ENCODE measurements around the gene ANXA10.
A peak's percentile ranks its signal among the peaks of the same experiment; 100 is the strongest.

The ANXA10 gene

DNA sequence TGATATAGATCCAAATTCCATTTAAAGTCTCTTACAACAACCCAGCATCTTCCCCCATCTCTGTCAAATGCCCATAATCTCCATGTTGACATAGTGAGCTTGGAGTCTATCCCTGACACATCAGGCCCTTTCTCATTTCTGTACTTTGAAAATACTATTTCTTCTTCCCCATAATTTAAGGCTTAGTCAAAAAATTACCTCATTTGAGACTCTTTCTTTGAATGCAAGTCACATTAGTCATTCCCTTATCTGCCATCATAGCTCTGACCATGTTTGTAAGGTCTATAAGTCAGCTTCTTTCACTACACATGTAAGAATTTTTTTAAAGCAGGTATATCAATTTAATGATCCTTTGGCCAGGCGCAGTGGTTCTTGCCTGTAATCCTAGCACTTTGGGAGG, 126.3 kb downstream of the ANXA10 start:
- no peak overlapping the region for H3K27ac Mint-ChIP-seq
- peak; percentile 68 for ATAC-seq
- H3K4me3 Mint-ChIP-seq, result no peak overlapping the region

DNA sequence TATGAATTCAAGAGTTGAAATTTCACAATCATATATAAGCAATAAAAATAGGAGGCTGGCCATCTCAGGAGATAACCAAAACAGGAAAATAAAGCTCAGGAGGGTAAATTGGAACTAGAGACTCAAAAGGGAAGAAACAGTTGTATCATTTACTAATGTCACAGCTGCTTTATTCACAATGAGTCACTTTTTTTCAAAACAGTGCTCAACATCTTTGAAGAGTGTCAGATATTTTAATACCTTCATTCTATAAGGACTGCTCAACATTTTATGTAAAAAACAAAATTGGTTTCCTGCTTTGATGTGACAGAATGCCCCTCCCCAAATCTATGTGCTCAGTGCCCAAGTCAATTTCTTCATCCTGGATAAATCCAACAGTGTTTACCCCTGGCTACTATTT, 128.6 kb downstream of the ANXA10 start:
- Mint-ChIP-seq H3K9me3 (no peaks in the 10 kb centered on the region), H3K36me3 (peaks cover 65% of the 10 kb centered on the region), H3K4me3 (no peak overlapping the region), H3K27ac (no peak overlapping the region), H3K4me1 (no peaks in the 10 kb centered on the region)
- DNase-seq (ENCODE audit: low spot score in 2 of 2) (no peak), ATAC-seq (no peak)

More for the DNA sequence above, 126.3 kb downstream of the ANXA10 start:
- Mint-ChIP-seq H3K4me1 (no peaks in the 10 kb centered on the region), H3K36me3 (peaks cover 66% of the 10 kb centered on the region), H3K9me3 (peaks cover 8% of the 10 kb centered on the region)
- no peak for DNase-seq (ENCODE audit: low spot score in 2 of 2)

DNA sequence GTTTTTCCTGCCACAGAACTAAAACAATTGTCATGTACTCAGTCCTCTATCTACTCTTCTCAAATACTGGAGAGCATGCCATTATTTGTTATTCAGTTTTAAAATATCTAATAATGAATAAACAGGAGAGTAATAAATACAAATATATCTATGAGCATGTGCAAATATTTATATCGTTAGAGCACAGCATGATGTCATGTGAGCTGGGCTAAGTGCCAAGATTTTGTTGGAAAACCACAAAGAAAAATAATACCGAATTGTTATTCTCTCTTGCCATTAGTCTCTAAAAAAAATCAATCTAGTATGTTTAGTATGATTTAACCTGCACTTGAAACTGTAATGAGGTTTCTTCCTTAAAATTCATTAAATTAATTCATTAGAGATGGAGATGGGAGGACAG, 129.0 kb downstream of the ANXA10 start:
- Mint-ChIP-seq H3K27ac (no peak overlapping the region), H3K4me1 (no peaks in the 10 kb centered on the region), H3K36me3 (peaks cover 69% of the 10 kb centered on the region), H3K4me3 (no peak overlapping the region), H3K9me3 (no peaks in the 10 kb centered on the region)
- DNase-seq (ENCODE audit: low spot score in 2 of 2), result no peak
- ATAC-seq, result no peak
